Measurements from ENCODE around the gene CNNM3. TPM values are rescaled to one million over a fixed set of nuclear protein-coding genes. Genes with fewer than 3 reads are reported as not detected.

Gene CNNM3
- total RNA-seq, 1 donor from 2014 or later = 26.4 TPM

- ATAC-seq = peak; percentile 68
- no peak for DNase-seq (ENCODE audit: low spot score)
Observed at GRCh38 chr2:96832754-96833507, 16.9 kb downstream of the CNNM3 start.

GRCh38 chr2:96835830-96836229 lies 19.8 kb downstream of the CNNM3 start:
- DNase-seq (ENCODE audit: low spot score) = no peak
- intact Hi-C loops (cut with DNase I) = no loop called here

More at GRCh38 chr2:96832754-96833507, 16.9 kb downstream of the CNNM3 start:
- intact Hi-C loops (cut with DNase I) = no loop called here

GRCh38 chr2:96837575-96837974 lies 21.5 kb downstream of the CNNM3 start:
- no peak for ATAC-seq
- DNase-seq (ENCODE audit: low spot score) = no peak
- intact Hi-C loops (cut with DNase I) = no loop called here

More at GRCh38 chr2:96835830-96836229, 19.8 kb downstream of the CNNM3 start:
- ATAC-seq = no peak

GRCh38 chr2:96838345-96839292 lies 22.6 kb downstream of the CNNM3 start:
- intact Hi-C loops (cut with DNase I) = no loop called here
- peak; percentile 18 for ATAC-seq

GRCh38 chr2:96839293-96839874 lies 23.3 kb downstream of the CNNM3 start:
- DNase-seq (ENCODE audit: low spot score) = no peak
- intact Hi-C loops (cut with DNase I) = no loop called here
- peak; percentile 74 for ATAC-seq

More at GRCh38 chr2:96838345-96839292, 22.6 kb downstream of the CNNM3 start:
- no peak for DNase-seq (ENCODE audit: low spot score)

- intact Hi-C loops (cut with DNase I) = no loop called here
- peak; percentile 5 for ATAC-seq
Observed at GRCh38 chr2:96839875-96840850, 24.1 kb downstream of the CNNM3 start.

GRCh38 chr2:96841701-96842495 lies 25.8 kb downstream of the CNNM3 start:
- no peak for ATAC-seq
- intact Hi-C loops (cut with DNase I) = no loop called here
- no peak for DNase-seq (ENCODE audit: low spot score)

More at GRCh38 chr2:96839875-96840850, 24.1 kb downstream of the CNNM3 start:
- DNase-seq (ENCODE audit: low spot score) = no peak

- no peak for DNase-seq (ENCODE audit: low spot score)
- ATAC-seq = no peak
- intact Hi-C loops (cut with DNase I) = no loop called here
Observed at GRCh38 chr2:96842600-96842999, 26.5 kb downstream of the CNNM3 start.

- intact Hi-C loops (cut with DNase I) = no loop called here
- ATAC-seq (no peak), DNase-seq (ENCODE audit: low spot score) (no peak)
Observed at GRCh38 chr2:96843538-96844268, 27.6 kb downstream of the CNNM3 start, which contains the start of gene ANKRD23. Gene ANKRD23 (minus strand): TSS chr2:96844021. CDS start chr2:96843992, 29 bp downstream.

GRCh38 chr2:96844405-96844808 lies 28.3 kb downstream of the CNNM3 start:
- intact Hi-C loops (cut with DNase I) = no loop called here
- DNase-seq (ENCODE audit: low spot score) (no peak), ATAC-seq (no peak)

GRCh38 chr2:96846825-96847224 lies 30.8 kb downstream of the CNNM3 start:
- ATAC-seq = no peak
- intact Hi-C loops (cut with DNase I) = no loop called here

GRCh38 chr2:96847586-96847985 lies 31.5 kb downstream of the CNNM3 start:
- peak; percentile 50 for ATAC-seq
- intact Hi-C loops (cut with DNase I) = no loop called here

More at GRCh38 chr2:96846825-96847224, 30.8 kb downstream of the CNNM3 start:
- DNase-seq (ENCODE audit: low spot score) = no peak

GRCh38 chr2:96848264-96848663 lies 32.2 kb downstream of the CNNM3 start:
- ATAC-seq = peak; percentile 79

More at GRCh38 chr2:96847586-96847985, 31.5 kb downstream of the CNNM3 start:
- DNase-seq (ENCODE audit: low spot score) = no peak

GRCh38 chr2:96852667-96853066 lies 36.6 kb downstream of the CNNM3 start:
- intact Hi-C loops (cut with DNase I) = no loop called here
- no peak for ATAC-seq
- DNase-seq (ENCODE audit: low spot score) = no peak

More at GRCh38 chr2:96848264-96848663, 32.2 kb downstream of the CNNM3 start:
- intact Hi-C loops (cut with DNase I) = no loop called here
- DNase-seq (ENCODE audit: low spot score) = no peak

GRCh38 chr2:96853321-96853720 lies 37.3 kb downstream of the CNNM3 start:
- DNase-seq (ENCODE audit: low spot score) (no peak), ATAC-seq (no peak)
- intact Hi-C loops (cut with DNase I) = no loop called here

GRCh38 chr2:96856776-96857666 lies 41.0 kb downstream of the CNNM3 start:
- intact Hi-C loops (cut with DNase I) = no loop called here
- ATAC-seq (no peak), DNase-seq (ENCODE audit: low spot score) (peak; percentile 77)

Data from sciatic nerve (tissue), 2 donors.